ENCODE measurements around the gene WFDC5. TPM values are rescaled to one million over a fixed set of nuclear protein-coding genes. Genes with fewer than 3 reads are reported as not detected.
"Not testable (repeated sequence)": the region's sequence is repeated elsewhere in the genome, so short reads cannot be mapped to it uniquely, and the experiment has no call there.

Gene WFDC5
- total and polyA plus RNA-seq, 2 experiments from 2014 or later: not detected

DNA sequence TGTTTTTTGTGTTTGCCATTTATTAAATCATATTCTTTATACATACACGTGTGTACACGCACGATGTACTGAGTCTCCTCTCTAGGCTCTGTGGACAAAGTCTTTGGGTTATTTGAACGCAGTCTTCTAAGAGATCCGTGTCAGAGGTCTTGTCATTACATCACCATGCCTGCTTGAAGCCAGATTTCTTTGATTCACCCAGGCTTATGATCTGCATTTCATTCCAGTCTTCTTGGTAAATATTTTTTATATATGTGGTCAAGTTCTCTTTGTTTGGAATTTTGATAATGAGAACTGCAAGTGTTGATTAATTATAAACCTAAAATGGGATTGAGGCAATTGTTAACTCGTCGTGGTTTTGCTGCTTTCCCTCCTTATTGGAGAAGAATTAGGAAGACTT, 48.6 kb downstream of the WFDC5 start:
- no peaks in the 10 kb centered on the region for H3K9me3 ChIP-seq (ENCODE audit: low read depth)
- H3K4me1 ChIP-seq (ENCODE audit: low read depth): peaks cover 4% of the 10 kb centered on the region
- no peak overlapping the region for H3K27ac ChIP-seq
- TF ChIP-seq, protein P1, sequence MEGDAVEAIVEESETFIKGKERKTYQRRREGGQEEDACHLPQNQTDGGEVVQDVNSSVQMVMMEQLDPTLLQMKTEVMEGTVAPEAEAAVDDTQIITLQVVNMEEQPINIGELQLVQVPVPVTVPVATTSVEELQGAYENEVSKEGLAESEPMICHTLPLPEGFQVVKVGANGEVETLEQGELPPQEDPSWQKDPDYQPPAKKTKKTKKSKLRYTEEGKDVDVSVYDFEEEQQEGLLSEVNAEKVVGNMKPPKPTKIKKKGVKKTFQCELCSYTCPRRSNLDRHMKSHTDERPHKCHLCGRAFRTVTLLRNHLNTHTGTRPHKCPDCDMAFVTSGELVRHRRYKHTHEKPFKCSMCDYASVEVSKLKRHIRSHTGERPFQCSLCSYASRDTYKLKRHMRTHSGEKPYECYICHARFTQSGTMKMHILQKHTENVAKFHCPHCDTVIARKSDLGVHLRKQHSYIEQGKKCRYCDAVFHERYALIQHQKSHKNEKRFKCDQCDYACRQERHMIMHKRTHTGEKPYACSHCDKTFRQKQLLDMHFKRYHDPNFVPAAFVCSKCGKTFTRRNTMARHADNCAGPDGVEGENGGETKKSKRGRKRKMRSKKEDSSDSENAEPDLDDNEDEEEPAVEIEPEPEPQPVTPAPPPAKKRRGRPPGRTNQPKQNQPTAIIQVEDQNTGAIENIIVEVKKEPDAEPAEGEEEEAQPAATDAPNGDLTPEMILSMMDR (IDR thresholded peaks at IDR 0.05; ENCODE audit: low read depth, low read length): no peak
- no peaks in the 10 kb centered on the region for H3K36me3 ChIP-seq
- no peaks in the 10 kb centered on the region for H3K27me3 ChIP-seq
- no peak overlapping the region for H3K4me3 ChIP-seq
- peak in 1 of 2 donors; percentile 47 for DNase-seq (ENCODE audit: low read depth in 1 of 2, low spot score in 1 of 2)

DNA sequence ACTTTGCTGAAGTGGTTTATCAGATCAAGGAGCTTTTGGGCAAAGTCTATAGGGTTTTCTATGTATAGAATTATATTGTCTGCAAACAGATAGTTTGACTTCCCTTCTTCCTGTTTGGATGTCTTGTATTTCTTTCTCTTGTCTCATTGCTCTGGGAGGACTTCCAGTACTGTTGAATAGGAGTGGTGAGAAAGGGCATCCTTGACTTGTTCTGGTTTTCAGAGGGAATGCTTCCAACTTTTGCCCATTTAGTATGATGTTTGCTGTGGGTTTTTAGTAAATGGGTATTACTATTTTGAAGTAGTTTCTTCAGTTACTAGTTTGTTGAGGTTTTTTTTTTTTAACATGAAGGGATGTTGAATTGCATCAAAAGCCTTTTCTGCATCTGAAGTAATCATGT, 50.2 kb downstream of the WFDC5 start:
- TF ChIP-seq, protein P1 (IDR thresholded peaks at IDR 0.05; ENCODE audit: low read depth, low read length): no peak
- Histone ChIP-seq H3K4me1 (ENCODE audit: low read depth) (peaks cover 4% of the 10 kb centered on the region), H3K27ac (no peak overlapping the region), H3K27me3 (no peaks in the 10 kb centered on the region), H3K9me3 (ENCODE audit: low read depth) (no peaks in the 10 kb centered on the region), H3K36me3 (no peaks in the 10 kb centered on the region), H3K4me3 (no peak overlapping the region)
- no peak for DNase-seq (ENCODE audit: low read depth in 1 of 2, low spot score in 1 of 2)

DNA sequence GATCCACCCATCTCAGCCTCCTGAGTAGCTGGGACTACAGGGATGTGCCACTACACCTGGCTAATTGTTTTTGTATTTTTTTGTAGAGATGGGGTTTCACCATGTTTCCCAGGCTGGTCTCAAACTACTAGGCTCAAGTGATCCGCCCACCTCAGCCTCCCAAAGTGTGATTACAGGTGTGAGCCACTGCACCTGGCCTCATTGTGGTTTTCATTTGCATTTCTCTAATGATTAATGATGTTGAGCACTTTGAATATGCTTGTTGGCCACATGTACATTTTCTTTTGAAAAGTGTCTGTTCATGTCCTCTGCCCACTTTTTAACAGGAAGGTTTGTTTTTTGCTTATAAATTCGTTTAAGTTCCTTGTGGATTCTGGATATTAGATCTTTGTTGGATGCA, 51.9 kb downstream of the WFDC5 start:
- not testable (repeated sequence) for H3K4me3 ChIP-seq; H3K27me3 ChIP-seq; H3K36me3 ChIP-seq; H3K27ac ChIP-seq; H3K4me1 ChIP-seq (ENCODE audit: low read depth); DNase-seq (ENCODE audit: low read depth in 1 of 2, low spot score in 1 of 2); H3K9me3 ChIP-seq (ENCODE audit: low read depth)

DNA sequence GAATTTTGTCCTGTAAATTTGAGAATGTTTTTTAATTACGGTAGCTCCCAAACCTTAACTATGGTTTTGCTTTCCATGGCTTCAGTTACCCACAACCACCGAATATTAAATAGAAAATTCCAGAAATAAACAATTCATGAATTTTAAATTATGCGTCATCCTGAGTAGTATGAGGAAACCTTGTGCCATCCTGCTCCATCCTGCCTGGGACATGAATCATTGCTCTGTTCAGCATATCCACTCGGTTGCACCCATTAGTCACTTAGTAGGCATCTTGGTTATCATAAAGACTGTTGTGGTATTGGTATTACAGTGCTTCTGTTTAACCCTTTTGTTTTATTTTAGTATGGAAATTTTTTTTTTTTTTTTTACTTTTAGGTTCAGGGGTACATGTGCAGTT, 53.7 kb downstream of the WFDC5 start:
- TF ChIP-seq, protein P1 (IDR thresholded peaks at IDR 0.05; ENCODE audit: low read depth, low read length): no peak
- H3K27ac ChIP-seq: no peak overlapping the region
- peak in 1 of 2 donors; percentile 86 for DNase-seq (ENCODE audit: low read depth in 1 of 2, low spot score in 1 of 2)
- no peaks in the 10 kb centered on the region for H3K9me3 ChIP-seq (ENCODE audit: low read depth)
- no peaks in the 10 kb centered on the region for H3K36me3 ChIP-seq
- H3K4me3 ChIP-seq: no peak overlapping the region
- H3K27me3 ChIP-seq: no peaks in the 10 kb centered on the region
- H3K4me1 ChIP-seq (ENCODE audit: low read depth): no peaks in the 10 kb centered on the region

DNA sequence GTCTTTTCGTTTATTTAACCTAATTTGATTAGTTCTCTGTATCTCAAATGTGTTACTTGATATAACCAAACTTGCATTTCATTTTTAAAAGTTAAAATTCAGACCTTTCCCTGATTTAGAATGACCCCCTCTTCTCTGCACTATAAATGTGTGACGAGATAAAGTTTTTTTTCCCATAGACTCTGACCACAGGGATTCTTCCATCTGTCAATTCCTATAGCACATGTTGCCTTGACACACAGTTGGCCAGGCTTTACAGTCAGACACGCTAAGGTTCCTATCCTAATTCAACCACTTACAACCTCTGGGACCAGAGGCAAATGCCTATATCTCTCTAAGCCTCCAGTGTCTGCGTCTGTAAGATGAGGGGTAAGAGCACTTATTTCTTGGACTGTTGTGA, 54.7 kb downstream of the WFDC5 start:
- TF ChIP-seq, protein P1 (IDR thresholded peaks at IDR 0.05; ENCODE audit: low read depth, low read length): no peak
- Histone ChIP-seq H3K27ac (no peak overlapping the region), H3K4me1 (ENCODE audit: low read depth) (no peaks in the 10 kb centered on the region), H3K36me3 (no peaks in the 10 kb centered on the region), H3K27me3 (no peaks in the 10 kb centered on the region), H3K4me3 (no peak overlapping the region), H3K9me3 (ENCODE audit: low read depth) (no peaks in the 10 kb centered on the region)
- DNase-seq (ENCODE audit: low read depth in 1 of 2, low spot score in 1 of 2): no peak

Other genes starting within 250 kb of the WFDC5 start
- gene YWHAB, start 229.5 kb downstream of the WFDC5 start, total RNA-seq: 66.0 and 66.8 TPM in 2 replicates
- 167 and 242 TPM in 2 replicates for gene YWHAB, start 229.5 kb downstream of the WFDC5 start, polyA plus RNA-seq
- gene PABPC1L, start 205.1 kb downstream of the WFDC5 start, total RNA-seq: 15.3 and 36.0 TPM in 2 replicates
- gene PABPC1L, start 205.1 kb downstream of the WFDC5 start, polyA plus RNA-seq: 14.9 and 17.2 TPM in 2 replicates
- 79.2 and 80.0 TPM in 2 replicates for gene TOMM34, start 154.8 kb downstream of the WFDC5 start, total RNA-seq
- gene TOMM34, start 154.8 kb downstream of the WFDC5 start, polyA plus RNA-seq: 107 and 130 TPM in 2 replicates
- 9.7 and 16.0 TPM in 2 replicates for gene STK4, start 148.7 kb downstream of the WFDC5 start, total RNA-seq
- 18.0 and 19.1 TPM in 2 replicates for gene STK4, start 148.7 kb downstream of the WFDC5 start, polyA plus RNA-seq
- not detected in 2 replicates for gene KCNS1, start 14.0 kb downstream of the WFDC5 start, total RNA-seq
- gene KCNS1, start 14.0 kb downstream of the WFDC5 start, polyA plus RNA-seq: 0.19 TPM in 1 of 2 replicates, not detected in the other
- gene WFDC12, start 9.3 kb upstream of the WFDC5 start, total RNA-seq: not detected in 2 replicates
- not detected in 2 replicates for gene WFDC12, start 9.3 kb upstream of the WFDC5 start, polyA plus RNA-seq
- gene PI3, start 59.7 kb upstream of the WFDC5 start, total RNA-seq: not detected in 2 replicates
- not detected in 2 replicates for gene PI3, start 59.7 kb upstream of the WFDC5 start, polyA plus RNA-seq
- gene SEMG1, start 91.9 kb upstream of the WFDC5 start, total RNA-seq: not detected in 2 replicates
- not detected in 2 replicates for gene SEMG1, start 91.9 kb upstream of the WFDC5 start, polyA plus RNA-seq
- gene SEMG2, start 106.2 kb upstream of the WFDC5 start, total RNA-seq: not detected in 2 replicates
- not detected in 2 replicates for gene SEMG2, start 106.2 kb upstream of the WFDC5 start, polyA plus RNA-seq
- gene SLPI, start 139.4 kb upstream of the WFDC5 start, total RNA-seq: not detected in 2 replicates
- 6.0 TPM in 1 of 2 replicates, not detected in the other for gene SLPI, start 139.4 kb upstream of the WFDC5 start, polyA plus RNA-seq
- not detected in 2 replicates for gene RBPJL, start 191.7 kb upstream of the WFDC5 start, total RNA-seq
- not detected in 2 replicates for gene RBPJL, start 191.7 kb upstream of the WFDC5 start, polyA plus RNA-seq
- not detected in 2 replicates for gene MATN4, start 193.1 kb upstream of the WFDC5 start, total RNA-seq
- gene MATN4, start 193.1 kb upstream of the WFDC5 start, polyA plus RNA-seq: not detected in 2 replicates
- gene SDC4, start 233.2 kb upstream of the WFDC5 start, total RNA-seq: 36.0 and 55.7 TPM in 2 replicates
- 35.4 and 74.4 TPM in 2 replicates for gene SDC4, start 233.2 kb upstream of the WFDC5 start, polyA plus RNA-seq
- gene SYS1, start 248.0 kb upstream of the WFDC5 start, total RNA-seq: 24.5 and 28.0 TPM in 2 replicates
- 16.9 and 20.0 TPM in 2 replicates for gene SYS1, start 248.0 kb upstream of the WFDC5 start, polyA plus RNA-seq

Data from cardiac muscle cell (in vitro differentiated cells and primary cell).